Measurements from ENCODE around the gene S100PBP. TPM values are rescaled to one million over a fixed set of nuclear protein-coding genes. Genes with fewer than 3 reads are reported as not detected.

Gene S100PBP
- total RNA-seq, 2 experiments from 2014 or later = 75.8 to 78.5 TPM

DNA sequence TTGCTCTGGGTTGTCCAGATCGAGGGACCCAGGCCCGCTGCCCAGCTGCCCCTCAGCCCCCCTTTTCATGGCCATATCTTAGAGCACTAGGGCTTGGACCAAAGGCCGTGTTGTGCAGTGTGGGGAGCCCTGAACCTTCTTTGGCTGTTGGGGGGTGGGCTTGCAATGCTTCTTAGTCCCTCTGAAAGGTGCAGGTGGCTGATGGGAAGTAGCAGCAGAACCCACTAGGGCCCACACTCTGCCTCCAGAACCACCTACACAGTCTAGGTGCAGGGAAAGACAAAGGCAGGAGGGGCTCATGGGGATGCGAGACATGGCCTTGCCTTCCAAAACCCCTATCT is 66.5 kb downstream of the S100PBP start:
- POLR2A ChIA-PET = no interaction called here
- ATAC-seq (ENCODE audit: low read depth) (no peak), DNase-seq (no peak)
- Mint-ChIP-seq H3K27me3 (peaks cover 59% of the 10 kb centered on the region), H3K4me3 (no peak overlapping the region), H3K4me1 (no peaks in the 10 kb centered on the region), H3K9me3 (no peaks in the 10 kb centered on the region), H3K36me3 (no peaks in the 10 kb centered on the region), H3K27ac (no peak overlapping the region)

DNA sequence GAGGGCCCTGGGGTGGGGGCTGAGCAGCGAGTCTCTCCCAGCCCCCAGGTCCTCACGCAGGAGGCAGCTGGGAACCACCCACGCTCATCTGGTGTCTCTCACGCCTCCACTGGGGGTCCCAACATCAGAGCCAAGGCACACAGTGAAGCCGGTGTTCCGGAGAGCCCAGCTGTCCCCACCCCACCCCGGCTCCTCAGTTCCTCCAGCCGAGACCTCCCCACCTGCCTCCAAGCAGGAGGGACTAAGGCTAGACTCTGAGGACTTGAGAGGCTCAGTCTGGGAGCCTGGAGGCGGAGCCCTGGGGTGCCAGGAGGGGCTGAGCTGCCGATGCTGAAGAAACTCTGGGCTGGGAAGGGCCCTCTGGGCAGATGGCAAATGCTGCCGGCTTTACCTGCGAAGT is 67.3 kb downstream of the S100PBP start:
- Mint-ChIP-seq H3K27ac (no peak overlapping the region), H3K4me3 (no peak overlapping the region), H3K9me3 (no peaks in the 10 kb centered on the region), H3K4me1 (no peaks in the 10 kb centered on the region), H3K27me3 (peaks cover 65% of the 10 kb centered on the region), H3K36me3 (no peaks in the 10 kb centered on the region)
- no peak for DNase-seq
- no peak for ATAC-seq (ENCODE audit: low read depth)
- POLR2A ChIA-PET = no interaction called here

DNA sequence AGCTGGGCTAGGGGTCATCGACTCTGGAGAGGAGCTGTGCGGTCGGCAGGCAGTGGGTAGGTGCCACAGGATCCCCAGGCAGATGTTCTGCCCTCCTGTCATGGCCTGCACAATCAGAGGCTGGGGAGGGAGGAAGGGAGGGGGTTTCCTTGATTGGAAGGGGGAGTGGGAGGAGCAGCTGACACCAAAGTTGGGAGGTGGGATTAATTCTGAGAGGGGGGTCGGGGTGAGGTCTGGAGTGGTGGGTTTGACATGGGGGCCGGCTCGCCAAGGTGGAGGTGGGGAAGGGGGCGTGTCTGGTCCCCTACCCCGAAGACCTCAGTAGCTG is 68.2 kb downstream of the S100PBP start:
- H3K36me3 Mint-ChIP-seq = no peaks in the 10 kb centered on the region
- no peaks in the 10 kb centered on the region for H3K4me1 Mint-ChIP-seq
- no peak overlapping the region for H3K27ac Mint-ChIP-seq
- no peak overlapping the region for H3K4me3 Mint-ChIP-seq
- H3K9me3 Mint-ChIP-seq = no peaks in the 10 kb centered on the region
- ATAC-seq (ENCODE audit: low read depth) = no peak
- POLR2A ChIA-PET = no interaction called here
- peaks cover 68% of the 10 kb centered on the region for H3K27me3 Mint-ChIP-seq
- no peak for DNase-seq

DNA sequence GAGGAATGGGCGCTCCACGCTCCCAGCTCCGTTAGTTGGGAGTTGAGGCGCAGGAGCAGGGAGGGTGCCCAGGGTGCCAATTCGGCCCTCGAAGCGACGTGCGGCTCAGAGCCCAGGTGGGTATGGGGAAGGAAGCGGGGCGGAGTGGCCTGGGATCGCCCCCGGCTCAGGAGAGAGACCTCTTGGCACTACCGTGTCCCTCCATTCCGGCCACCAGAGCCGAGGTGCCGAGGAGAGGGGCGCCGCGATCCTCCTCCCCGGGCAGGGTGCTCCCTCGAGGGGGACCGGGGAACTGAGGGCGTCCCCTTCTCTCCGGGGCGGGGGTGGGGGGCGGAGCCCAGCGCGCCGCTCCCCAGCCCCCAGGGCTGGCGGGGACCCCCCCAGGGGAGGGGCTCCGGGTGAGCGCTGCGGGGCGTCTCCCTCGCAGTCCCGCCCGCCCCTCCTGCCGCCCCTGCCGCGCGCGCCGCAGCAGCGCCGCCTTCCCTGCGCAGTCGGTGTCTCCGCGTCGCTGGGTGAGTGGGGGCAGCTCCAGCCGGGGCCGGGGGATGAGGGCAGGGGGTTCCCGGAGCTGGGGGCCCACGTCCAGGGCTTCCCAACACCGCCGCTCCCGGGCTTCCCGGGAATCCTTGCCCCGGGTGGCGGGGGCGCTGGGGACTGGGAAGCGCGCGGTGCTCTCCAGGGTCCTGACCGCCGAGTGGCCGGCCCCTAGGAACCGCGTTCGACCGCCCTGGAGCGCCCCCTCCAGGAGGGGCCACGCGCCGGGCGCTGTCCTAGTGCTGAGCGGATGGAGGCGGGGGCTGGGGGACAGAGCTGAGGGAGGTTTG is 68.8 kb downstream of the S100PBP start, which contains the start of gene HPCA:
Gene HPCA, plus strand, starts transcription at position 488 of the 824 bp plus-strand sequence. CDS start 2,408 bp downstream, outside the sequence.
- POLR2A ChIA-PET = interaction anchor here (0.6 kb wide), 1 partner anchor 243 kb away, joined by 3 read pairs; no protein-coding TSS in a partner anchor
- H3K4me3 Mint-ChIP-seq = no peak within 1 kb of the TSS
- ATAC-seq (ENCODE audit: low read depth) (peak; percentile 85), DNase-seq (peak; percentile 82)
- no peaks in the 10 kb centered on the region for H3K36me3 Mint-ChIP-seq
- no peaks in the 10 kb centered on the region for H3K9me3 Mint-ChIP-seq
- no peak within 1 kb of the TSS for H3K27ac Mint-ChIP-seq
- no peaks in the 10 kb centered on the region for H3K4me1 Mint-ChIP-seq
- peaks cover 68% of the 10 kb centered on the region for H3K27me3 Mint-ChIP-seq

DNA sequence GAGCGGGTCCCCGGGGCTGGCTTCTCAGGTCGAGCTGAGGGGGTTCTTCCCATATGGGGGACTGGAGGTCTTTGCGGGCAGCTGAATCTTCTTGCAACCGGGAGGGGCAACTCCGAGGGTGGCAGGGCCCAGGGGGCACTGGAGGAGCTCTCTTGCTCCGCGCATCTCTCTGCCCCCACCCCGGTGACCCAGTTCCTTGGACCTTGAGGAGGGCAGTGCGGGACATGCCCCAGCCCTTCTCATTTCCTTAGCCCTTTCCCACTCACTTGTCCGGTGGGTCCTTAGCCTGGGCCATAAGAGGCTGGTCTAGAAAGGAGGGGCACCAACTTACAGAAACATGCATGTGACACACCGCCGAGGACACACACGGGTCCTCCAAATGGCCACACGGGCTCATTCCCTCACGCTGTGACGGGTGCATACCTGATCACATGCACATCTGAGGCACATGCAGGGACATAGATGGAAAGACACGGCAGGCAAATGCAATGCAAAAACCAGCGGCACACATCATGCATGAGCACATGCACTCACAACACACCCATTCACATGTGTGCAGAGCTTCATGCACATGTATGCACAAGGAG is 69.5 kb downstream of the S100PBP start:
- Mint-ChIP-seq H3K4me3 (no peak overlapping the region), H3K27ac (no peak overlapping the region), H3K4me1 (no peaks in the 10 kb centered on the region), H3K9me3 (no peaks in the 10 kb centered on the region), H3K36me3 (no peaks in the 10 kb centered on the region), H3K27me3 (peaks cover 74% of the 10 kb centered on the region)
- POLR2A ChIA-PET = interaction anchor here (0.6 kb wide), 1 partner anchor 242 kb away, joined by 3 read pairs; no protein-coding TSS in a partner anchor
- no peak for ATAC-seq (ENCODE audit: low read depth)
- no peak for DNase-seq

DNA sequence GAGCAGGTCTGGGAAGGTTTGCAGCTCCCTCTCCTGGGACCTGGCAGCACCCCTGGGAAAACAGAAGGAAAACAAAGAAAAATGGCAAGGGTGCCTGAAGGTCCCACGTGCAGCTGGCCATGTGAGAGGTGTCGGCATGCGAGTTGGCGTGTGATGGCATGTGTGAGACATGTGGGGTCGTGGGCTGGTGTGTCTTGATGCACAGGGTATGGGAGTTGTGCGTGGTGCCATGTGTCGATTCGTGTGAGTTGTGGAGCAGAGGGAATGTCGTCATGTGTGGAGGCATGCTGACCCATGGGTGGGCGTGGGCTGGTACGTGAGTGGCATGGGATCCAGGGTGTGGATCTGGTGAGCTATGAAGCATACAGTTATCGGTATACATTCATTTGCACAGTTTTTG is 70.2 kb downstream of the S100PBP start:
- ATAC-seq (ENCODE audit: low read depth) (no peak), DNase-seq (no peak)
- no peak overlapping the region for H3K27ac Mint-ChIP-seq
- peaks cover 81% of the 10 kb centered on the region for H3K27me3 Mint-ChIP-seq
- H3K4me1 Mint-ChIP-seq = peaks cover 3% of the 10 kb centered on the region
- POLR2A ChIA-PET = no interaction called here
- H3K4me3 Mint-ChIP-seq = no peak overlapping the region
- peaks cover 2% of the 10 kb centered on the region for H3K36me3 Mint-ChIP-seq
- H3K9me3 Mint-ChIP-seq = no peaks in the 10 kb centered on the region

DNA sequence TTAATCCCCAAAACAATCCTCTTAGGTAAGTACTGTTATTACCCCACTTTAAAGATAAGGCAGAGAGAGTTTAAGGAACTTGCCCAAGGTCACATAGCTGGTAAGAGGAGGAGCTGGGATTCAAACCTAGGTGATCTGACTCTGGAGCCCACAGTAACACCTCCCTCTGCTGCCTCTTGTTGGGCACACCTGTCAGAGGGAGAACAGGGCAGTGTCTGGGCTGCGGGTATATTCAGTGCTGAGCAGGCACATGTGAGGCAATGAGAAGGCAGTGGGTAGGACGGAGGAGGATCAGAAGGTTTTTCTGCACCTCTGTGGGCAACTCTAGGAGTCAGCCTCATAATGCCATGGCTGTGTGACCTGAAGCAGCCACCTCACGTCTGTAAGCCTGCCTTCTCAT is 70.7 kb downstream of the S100PBP start:
- ATAC-seq (ENCODE audit: low read depth) (no peak), DNase-seq (no peak)
- Mint-ChIP-seq H3K9me3 (no peaks in the 10 kb centered on the region), H3K27me3 (peaks cover 79% of the 10 kb centered on the region), H3K4me1 (peaks cover 3% of the 10 kb centered on the region), H3K4me3 (no peak overlapping the region), H3K36me3 (peaks cover 2% of the 10 kb centered on the region), H3K27ac (no peak overlapping the region)
- POLR2A ChIA-PET = no interaction called here

DNA sequence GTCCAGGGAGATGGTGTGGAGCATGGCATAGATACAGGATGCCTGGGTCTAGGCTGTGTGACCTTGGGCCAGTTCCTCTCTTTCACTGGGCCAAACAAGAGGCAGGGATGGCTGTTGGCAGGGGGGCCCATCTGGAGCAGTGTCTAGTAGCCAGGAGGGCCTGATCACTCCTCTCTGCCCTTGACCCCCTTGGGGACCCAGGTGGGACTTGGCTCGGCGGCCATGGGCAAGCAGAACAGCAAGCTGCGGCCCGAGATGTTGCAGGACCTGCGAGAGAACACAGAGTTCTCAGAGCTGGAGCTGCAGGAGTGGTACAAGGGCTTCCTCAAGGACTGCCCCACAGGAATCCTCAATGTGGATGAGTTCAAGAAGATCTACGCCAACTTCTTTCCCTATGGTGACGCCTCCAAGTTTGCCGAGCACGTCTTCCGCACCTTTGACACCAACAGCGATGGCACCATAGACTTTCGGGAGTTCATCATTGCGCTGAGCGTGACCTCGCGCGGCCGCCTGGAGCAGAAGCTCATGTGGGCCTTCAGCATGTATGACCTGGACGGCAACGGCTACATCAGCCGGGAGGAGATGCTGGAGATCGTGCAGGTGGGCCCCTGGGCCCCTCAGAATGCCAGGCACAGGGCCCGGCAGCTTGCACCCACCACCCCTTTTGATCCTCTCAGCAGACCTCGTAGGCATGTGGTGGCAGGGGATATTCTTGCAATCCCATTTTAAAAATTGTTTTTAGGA is 71.4 kb downstream of the S100PBP start:
- Mint-ChIP-seq H3K4me1 (peaks cover 3% of the 10 kb centered on the region), H3K4me3 (no peak overlapping the region), H3K27me3 (peaks cover 78% of the 10 kb centered on the region), H3K27ac (no peak overlapping the region), H3K36me3 (peaks cover 2% of the 10 kb centered on the region), H3K9me3 (no peaks in the 10 kb centered on the region)
- DNase-seq (no peak), ATAC-seq (ENCODE audit: low read depth) (no peak)
- POLR2A ChIA-PET = no interaction called here

DNA sequence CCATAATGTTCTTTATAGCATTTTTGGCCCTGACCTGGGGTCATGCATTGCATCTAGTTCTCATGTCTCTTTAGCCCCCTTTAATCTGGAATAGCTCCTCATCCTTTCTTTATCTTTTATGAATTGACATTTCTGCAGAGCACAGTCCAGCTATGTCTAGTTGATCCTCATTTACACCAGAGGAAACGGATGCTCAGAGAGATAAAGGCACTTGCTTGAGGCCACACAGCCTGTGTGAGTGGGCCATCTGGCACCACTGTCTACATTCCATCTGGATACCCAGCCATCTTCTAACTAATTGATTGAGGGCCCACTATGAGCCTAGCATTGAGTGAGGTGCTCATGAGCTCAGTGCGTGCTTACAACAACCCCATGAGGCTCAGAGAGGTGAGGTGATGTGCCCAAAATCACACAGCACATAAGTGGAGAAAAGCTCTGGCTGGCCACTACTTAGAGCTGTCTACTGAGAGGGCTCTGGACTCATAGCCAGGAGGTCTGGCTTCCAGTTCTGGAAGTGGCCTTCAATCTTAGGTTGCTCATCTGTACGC is 72.4 kb downstream of the S100PBP start:
- Mint-ChIP-seq H3K36me3 (peaks cover 2% of the 10 kb centered on the region), H3K27ac (no peak overlapping the region), H3K4me3 (no peak overlapping the region), H3K27me3 (peaks cover 74% of the 10 kb centered on the region), H3K4me1 (peaks cover 3% of the 10 kb centered on the region), H3K9me3 (no peaks in the 10 kb centered on the region)
- ATAC-seq (ENCODE audit: low read depth) (no peak), DNase-seq (no peak)
- POLR2A ChIA-PET = no interaction called here

DNA sequence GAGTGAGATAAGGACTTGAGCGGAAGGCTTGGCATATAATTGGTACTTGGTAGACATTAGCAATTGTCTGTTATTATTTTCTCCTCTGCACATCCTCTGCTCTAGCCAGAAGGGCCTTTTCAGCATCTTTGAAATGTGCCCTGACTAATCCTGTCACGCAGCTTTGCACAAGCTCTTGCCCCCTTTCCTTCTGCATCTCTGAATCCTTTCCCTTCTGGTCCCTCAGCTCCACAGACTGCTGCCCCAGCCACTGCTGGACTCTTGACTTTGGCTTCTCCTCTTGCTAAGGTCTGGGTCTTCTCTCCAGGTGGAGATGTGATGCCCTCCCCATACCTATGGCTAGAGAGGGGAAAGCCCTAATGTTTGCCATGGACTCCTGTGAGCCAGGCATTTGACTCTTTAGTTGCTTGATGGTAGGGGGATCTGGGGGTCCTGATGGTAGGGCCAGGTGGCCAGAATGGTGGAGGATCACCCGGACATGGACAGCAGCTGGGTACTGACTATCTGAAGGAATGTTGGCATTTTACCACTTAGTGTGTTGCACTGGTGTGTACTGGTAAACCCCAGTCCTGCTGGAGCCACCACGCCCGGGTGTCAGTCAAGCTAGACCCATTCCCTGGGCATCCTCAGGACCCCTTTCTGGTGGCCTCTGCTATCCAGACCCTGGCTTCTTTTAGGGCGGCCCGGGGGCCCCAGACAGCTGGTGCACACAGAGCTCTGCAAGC is 73.2 kb downstream of the S100PBP start:
- H3K27ac Mint-ChIP-seq = no peak overlapping the region
- POLR2A ChIA-PET = no interaction called here
- H3K36me3 Mint-ChIP-seq = peaks cover 2% of the 10 kb centered on the region
- H3K4me3 Mint-ChIP-seq = no peak overlapping the region
- DNase-seq (no peak), ATAC-seq (ENCODE audit: low read depth) (no peak)
- H3K27me3 Mint-ChIP-seq = peaks cover 68% of the 10 kb centered on the region
- peaks cover 3% of the 10 kb centered on the region for H3K4me1 Mint-ChIP-seq
- no peaks in the 10 kb centered on the region for H3K9me3 Mint-ChIP-seq

DNA sequence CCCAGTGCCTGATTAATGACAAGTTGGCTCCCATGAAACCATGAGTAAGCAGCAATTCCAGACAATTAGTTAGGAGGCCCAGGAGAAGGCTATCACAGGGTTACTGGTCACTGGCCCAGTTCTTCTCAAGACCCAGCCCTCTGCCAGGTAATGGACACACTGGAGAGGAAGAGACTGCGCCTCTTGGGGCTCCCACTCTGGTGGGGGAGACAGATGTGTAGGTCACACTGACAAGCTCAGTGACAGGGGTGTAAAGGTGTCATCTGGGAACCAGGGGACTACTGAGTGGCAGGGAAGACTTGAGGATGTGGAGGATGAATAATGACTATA is 73.8 kb downstream of the S100PBP start:
- no peaks in the 10 kb centered on the region for H3K9me3 Mint-ChIP-seq
- H3K27me3 Mint-ChIP-seq = peaks cover 66% of the 10 kb centered on the region
- H3K4me3 Mint-ChIP-seq = no peak overlapping the region
- ATAC-seq (ENCODE audit: low read depth) = no peak
- H3K27ac Mint-ChIP-seq = no peak overlapping the region
- DNase-seq = peak; percentile 10
- POLR2A ChIA-PET = no interaction called here
- H3K4me1 Mint-ChIP-seq = peaks cover 3% of the 10 kb centered on the region
- peaks cover 2% of the 10 kb centered on the region for H3K36me3 Mint-ChIP-seq

DNA sequence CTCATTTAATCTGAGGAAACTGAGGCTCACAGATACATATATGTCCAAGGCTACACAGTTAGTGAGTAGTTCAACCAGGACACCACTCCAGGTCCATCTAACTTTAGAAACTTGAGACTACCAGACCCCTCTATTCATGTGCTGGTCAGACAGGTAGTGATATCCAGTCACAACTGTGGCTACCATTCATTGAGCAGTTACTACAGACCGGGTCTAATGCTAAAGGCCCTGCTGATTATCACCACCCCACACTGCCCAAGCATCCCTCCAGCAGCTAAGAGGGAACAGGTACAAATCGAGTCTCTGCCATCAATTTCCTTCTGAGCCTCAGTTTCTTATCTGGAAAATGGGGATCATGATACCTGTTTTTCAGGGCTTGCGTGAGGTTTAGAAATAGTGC is 74.2 kb downstream of the S100PBP start:
- POLR2A ChIA-PET = no interaction called here
- Mint-ChIP-seq H3K9me3 (no peaks in the 10 kb centered on the region), H3K4me1 (peaks cover 3% of the 10 kb centered on the region), H3K36me3 (peaks cover 2% of the 10 kb centered on the region), H3K27ac (no peak overlapping the region), H3K27me3 (peaks cover 68% of the 10 kb centered on the region), H3K4me3 (no peak overlapping the region)
- ATAC-seq (ENCODE audit: low read depth) = no peak
- DNase-seq = no peak
